SK-N-SH (cell line): ENCODE measurements around the gene TNFRSF17. TPM values are rescaled to one million over a fixed set of nuclear protein-coding genes. Genes with fewer than 3 reads are reported as not detected.
A peak's percentile ranks its signal among the peaks of the same experiment; 100 is the strongest.

ENCODE experiments used
- CTCF ChIA-PET: fragments of 300-600, 350-600 bp; formaldehyde crosslinking; extraction: SDS; loops from one replicate; lab custom pipeline; 2021; lab: Yijun Ruan, JAX
- POLR2A ChIA-PET: fragments of 350-600 bp; sonication (Branson Sonifier 250); formaldehyde crosslinking; extraction: SDS; loops from one replicate; lab custom pipeline; 2020; ENCODE audit warnings: antibody characterized with exemption, inconsistent platforms; lab: Yijun Ruan, JAX
- DNase-seq: peaks from one replicate; pipeline ENCODE4 v3.0.0; 2012
- H2AFZ ChIP-seq: fragments of 200-600 bp; sonication (generic); 2 replicates; pipeline ENCODE4 v1.8.1; 2016; ENCODE audit warnings: antibody characterized with exemption, mild to moderate bottlenecking, low read depth
- H3F3A ChIP-seq: fragments of 200-600 bp; sonication (generic); replicated peaks from 2 replicates; pipeline ENCODE3; 2016; ENCODE audit warnings: antibody characterized with exemption, mild to moderate bottlenecking; ENCODE audit not compliant: insufficient read depth
- H3K27ac ChIP-seq, 2 experiments: fragments of 200-500 bp in 1 of 2; fragments of 200-600 bp in 1 of 2; sonication (Bioruptor generic) in 1 of 2; sonication (generic), shearing (Covaris generic) in 1 of 2; 2 replicates each; pipeline versions ENCODE4 v1.5.1 to v1.6.1; 2014 to 2016; ENCODE audit warnings: low read depth in 2 of 2, inconsistent platforms in 1 of 2, low read length in 1 of 2, mild to moderate bottlenecking in 1 of 2, mixed read lengths in 1 of 2
- H3K27me3 ChIP-seq: fragments of 200-600 bp; sonication (generic), shearing (Covaris generic); 2 replicates; pipeline ENCODE4 v1.6.1; 2016; ENCODE audit warnings: mixed run types; ENCODE audit not compliant: insufficient read depth
- H3K36me3 ChIP-seq, 2 experiments: fragments of 200-500 bp in 1 of 2; fragments of 200-600 bp in 1 of 2; sonication (Bioruptor generic) in 1 of 2; sonication (generic) in 1 of 2; replicated peaks in 1 of 2; 2 replicates each; pipeline versions ENCODE3 to v1.5.1; 2014 to 2016; ENCODE audit warnings: low read length in 1 of 2, mild to moderate bottlenecking in 1 of 2; ENCODE audit not compliant: insufficient read depth in 2 of 2, control insufficient read depth in 1 of 2
- H3K4me1 ChIP-seq, 2 experiments: fragments of 200-500 bp in 1 of 2; fragments of 200-600 bp in 1 of 2; sonication (Bioruptor generic) in 1 of 2; sonication (generic), shearing (Covaris generic) in 1 of 2; 2 replicates each; pipeline versions ENCODE4 v1.5.1 to v1.6.1; 2014 to 2016; ENCODE audit warnings: low read depth in 1 of 2, low read length in 1 of 2, mixed run types in 1 of 2; ENCODE audit not compliant: insufficient read depth in 2 of 2, control insufficient read depth in 1 of 2
- H3K4me2 ChIP-seq: fragments of 200-600 bp; sonication (generic), shearing (Covaris generic); 2 replicates; pipeline ENCODE4 v1.6.1; 2017; ENCODE audit warnings: mixed run types
- H3K4me3 ChIP-seq, 2 experiments: fragments of 200-500 bp in 1 of 2; fragments of 200-600 bp in 1 of 2; sonication (Bioruptor generic) in 1 of 2; sonication (generic), shearing (Covaris generic) in 1 of 2; 2 replicates each; pipeline versions ENCODE4 v1.5.1 to v1.8.1; 2014 to 2016; ENCODE audit warnings: low read depth in 2 of 2, inconsistent platforms in 1 of 2, low read length in 1 of 2, mild to moderate bottlenecking in 1 of 2, mixed read lengths in 1 of 2, moderate library complexity in 1 of 2
- H3K79me2 ChIP-seq: fragments of 200-600 bp; sonication (generic); 2 replicates; pipeline ENCODE4 v1.8.1; 2017; ENCODE audit warnings: mild to moderate bottlenecking; ENCODE audit not compliant: insufficient read depth
- H3K9ac ChIP-seq: fragments of 200-600 bp; sonication (generic); 2 replicates; pipeline ENCODE4 v1.6.1; 2017; ENCODE audit warnings: mixed run types
- H3K9me2 ChIP-seq: fragments of 200-600 bp; sonication (generic); 2 replicates; pipeline ENCODE4 v1.6.1; 2017; ENCODE audit warnings: mixed run types
- H3K9me3 ChIP-seq: fragments of 200-600 bp; sonication (generic); 2 replicates; pipeline ENCODE4 v1.6.1; 2017; ENCODE audit warnings: mixed run types, mild to moderate bottlenecking, moderate library complexity
- H4K20me1 ChIP-seq: fragments of 200-600 bp; sonication (generic); 2 replicates; pipeline ENCODE4 v1.6.1; 2017; ENCODE audit warnings: mild to moderate bottlenecking, mixed run types; ENCODE audit not compliant: insufficient read depth
- CTCF ChIP-seq: fragments of 200-600 bp; sonication (generic); IDR thresholded peaks from 2 replicates; pipeline ENCODE4 v1.6.1; 2017; ENCODE audit warnings: antibody characterized with exemption, mild to moderate bottlenecking, moderate library complexity
- ELF1 ChIP-seq: IDR thresholded peaks from 2 replicates; pipeline ENCODE4 v1.4.0; 2012
- EP300 ChIP-seq, 2 experiments: IDR thresholded peaks; 2 replicates each; pipeline versions ENCODE4 v1.4.0 to v1.6.1; 2012; ENCODE audit warnings: borderline replicate concordance in 1 of 2, low read depth in 1 of 2, low read length in 1 of 2
- EZH2phosphoT487 ChIP-seq: fragments of 200-600 bp; sonication (generic); IDR thresholded peaks from 2 replicates; pipeline ENCODE4 v1.6.1; 2017; ENCODE audit warnings: low read depth, mixed run types, mild to moderate bottlenecking, antibody characterized with exemption, moderate library complexity, borderline replicate concordance
- FOSL2 ChIP-seq: IDR thresholded peaks from 2 replicates; pipeline ENCODE4 v1.4.0; 2012; ENCODE audit warnings: low read depth, mild to moderate bottlenecking, moderate library complexity, borderline replicate concordance
- GABPA ChIP-seq: IDR thresholded peaks from 2 replicates; pipeline ENCODE4 v1.4.0; 2012; ENCODE audit warnings: low read depth, mild to moderate bottlenecking
- MAX ChIP-seq: IDR thresholded peaks from 2 replicates; pipeline ENCODE4 v1.4.0; 2012; ENCODE audit warnings: low read depth
- NRF1 ChIP-seq: IDR thresholded peaks from 2 replicates; pipeline ENCODE4 v1.6.1; 2012; ENCODE audit warnings: low read depth, mild to moderate bottlenecking, low read length
- RAD21 ChIP-seq: IDR thresholded peaks from 2 replicates; pipeline ENCODE4 v1.6.1; 2012; ENCODE audit warnings: mild to moderate bottlenecking, low read length
- RCOR1 ChIP-seq: fragments of 150-350 bp; IDR thresholded peaks from 2 replicates; pipeline ENCODE4 v1.6.1; 2017; ENCODE audit warnings: antibody characterized with exemption, low read length
- REST ChIP-seq: IDR thresholded peaks from 2 replicates; pipeline ENCODE4 v1.6.1; 2012; ENCODE audit warnings: mild to moderate bottlenecking, low read depth, low read length, moderate library complexity
- RFX5 ChIP-seq: IDR thresholded peaks from 2 replicates; pipeline ENCODE4 v1.6.1; 2012; ENCODE audit warnings: mild to moderate bottlenecking, improper control_type of control experiment, low read length
- RXRA ChIP-seq: IDR thresholded peaks from 2 replicates; pipeline ENCODE4 v1.4.0; 2012; ENCODE audit warnings: low read depth, mild to moderate bottlenecking, borderline replicate concordance
- SIN3A ChIP-seq: IDR thresholded peaks from 2 replicates; pipeline ENCODE4 v1.6.1; 2012; ENCODE audit warnings: low read depth, mild to moderate bottlenecking, low read length, moderate library complexity, borderline replicate concordance
- SMC3 ChIP-seq: IDR thresholded peaks from 2 replicates; pipeline ENCODE4 v1.6.1; 2012; ENCODE audit warnings: low read depth, low read length, improper control_type of control experiment
- TAF1 ChIP-seq: IDR thresholded peaks from 2 replicates; pipeline ENCODE4 v1.6.1; 2012; ENCODE audit warnings: low read depth, mild to moderate bottlenecking, low read length, moderate library complexity, borderline replicate concordance
- TCF12 ChIP-seq: IDR thresholded peaks from 2 replicates; pipeline ENCODE4 v1.4.0; 2012
- TEAD4 ChIP-seq: IDR thresholded peaks from 2 replicates; pipeline ENCODE4 v1.4.0; 2012; ENCODE audit warnings: mild to moderate bottlenecking, borderline replicate concordance; ENCODE audit not compliant: insufficient read depth
- USF1 ChIP-seq: IDR thresholded peaks from 2 replicates; pipeline ENCODE4 v1.4.0; 2012; ENCODE audit warnings: low read depth, borderline replicate concordance
- USF2 ChIP-seq: fragments of 150-350 bp; IDR thresholded peaks from 2 replicates; pipeline ENCODE4 v1.6.1; 2017; ENCODE audit warnings: antibody characterized with exemption, low read length, low read depth, borderline replicate concordance
- YY1 ChIP-seq: IDR thresholded peaks from 2 replicates; pipeline ENCODE4 v1.4.0; 2012; ENCODE audit warnings: low read depth, mild to moderate bottlenecking
- WGBS: methylation state at CpG from one replicate; pipeline ENCODE4 v1.1.6; 2017; ENCODE audit warnings: low lambda C conversion rate; 5-methylcytosine and 5-hydroxymethylcytosine counted together
- polyA plus RNA-seq, 3 experiments: library from polyadenylated mRNA; depleted of rRNA; stranded (reverse); fragments of >200 nt; gene quantifications; 2 replicates each; pipeline ENCODE4 v1.2.3, GENCODE V29; 2012

The TNFRSF17 gene
- polyA plus RNA-seq, 1 of the 3 experiments (the other 2 are of a cell fraction): not detected

GRCh38 chr16:11948819-11949218 lies 16.2 kb upstream of the TNFRSF17 start (continued):
- no peak for TF ChIP-seq FOSL2
- no peak for TF ChIP-seq USF1
- TF ChIP-seq TEAD4: no peak
- TF ChIP-seq YY1: no peak
- TF ChIP-seq CTCF: no peak
- TF ChIP-seq RFX5: no peak
- TF ChIP-seq SMC3: no peak
- no peak for TF ChIP-seq USF2

GRCh38 chr16:11949527-11949926 lies 15.5 kb upstream of the TNFRSF17 start:
- H4K20me1 ChIP-seq: no peaks in the 10 kb centered on the region
- WGBS: 0% methylated on average over 3 of the region's 4 CpGs
- no peaks in the 10 kb centered on the region for H3K36me3 ChIP-seq
- DNase-seq: peak; percentile 68
- no peaks in the 10 kb centered on the region for H3F3A ChIP-seq
- H3K4me1 ChIP-seq: no peaks in the 10 kb centered on the region
- no peaks in the 10 kb centered on the region for H3K9me3 ChIP-seq
- H3K27me3 ChIP-seq: no peaks in the 10 kb centered on the region
- no peak overlapping the region for H2AFZ ChIP-seq
- CTCF ChIA-PET: interaction anchor here (0.6 to 3.3 kb wide), 10 partner anchors 27 to 132 kb away, joined by 3 to 66 read pairs (median 4); partner anchors contain the start of gene SNX29
- H3K4me2 ChIP-seq: no peak overlapping the region
- H3K9me2 ChIP-seq: no peaks in the 10 kb centered on the region
- no peak overlapping the region for H3K27ac ChIP-seq
- H3K79me2 ChIP-seq: no peaks in the 10 kb centered on the region
- H3K9ac ChIP-seq: no peak overlapping the region
- H3K4me3 ChIP-seq: no peak overlapping the region
- POLR2A ChIA-PET: interaction anchor here (1.2 kb wide), 1 partner anchor 118 kb away, joined by 4 read pairs; no protein-coding TSS in a partner anchor
- TF ChIP-seq RCOR1: no peak
- TF ChIP-seq ELF1: no peak
- no peak for TF ChIP-seq TAF1
- TF ChIP-seq USF1: no peak
- peak; percentile 86 for TF ChIP-seq RAD21
- TF ChIP-seq REST: no peak
- TF ChIP-seq YY1: no peak
- TF ChIP-seq MAX: no peak
- TF ChIP-seq TCF12: no peak
- TF ChIP-seq NRF1: no peak
- TF ChIP-seq SIN3A: no peak
- TF ChIP-seq EZH2phosphoT487: no peak
- no peak for TF ChIP-seq FOSL2
- peak; percentile 65 for TF ChIP-seq CTCF
- no peak for TF ChIP-seq GABPA
- TF ChIP-seq SMC3: peak; percentile 89
- TF ChIP-seq RXRA: no peak
- no peak for TF ChIP-seq EP300 (IDR thresholded peaks at IDR 0.05; ENCODE audit: borderline replicate concordance in 1 of 2, low read depth in 1 of 2, low read length in 1 of 2)
